Measurements from ENCODE around the gene POLR2A.

DNA sequence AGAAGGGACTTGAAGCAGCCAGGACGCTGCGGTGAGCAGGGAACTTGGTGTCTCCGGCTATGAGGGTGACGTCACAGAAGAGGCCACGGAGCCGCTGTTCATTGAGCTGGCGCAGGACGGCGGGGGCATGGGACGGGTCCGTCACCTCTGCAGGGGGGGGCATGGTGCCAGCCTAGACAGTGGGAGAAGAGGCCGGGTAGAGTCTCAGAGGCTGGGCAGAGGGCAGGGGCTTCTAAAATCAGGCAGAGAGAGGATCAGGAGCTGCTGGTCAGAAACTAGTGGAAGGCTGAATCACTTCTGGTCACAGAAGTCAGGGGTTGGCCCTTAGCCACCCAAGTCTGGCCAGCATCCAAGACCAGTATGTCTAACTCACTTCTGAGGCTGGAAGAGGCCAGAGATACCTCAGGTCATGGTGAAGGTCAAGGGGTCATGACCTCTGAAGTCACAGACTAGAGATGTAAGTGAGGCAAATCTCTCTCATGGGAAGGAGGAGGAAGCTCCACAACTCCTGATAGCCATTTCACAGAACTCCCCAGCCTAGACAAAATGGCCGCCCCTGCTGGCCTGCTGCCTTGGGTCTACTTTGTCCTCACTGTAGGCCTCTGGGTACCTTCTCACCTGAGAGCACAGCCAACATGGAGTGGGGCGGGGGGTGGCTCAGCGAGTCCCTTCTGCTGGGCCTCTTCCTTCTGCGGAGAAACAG lies 17.4 kb upstream of the POLR2A start:
- TF ChIP-seq POLR2AphosphoS5 (IDR thresholded peaks at IDR 0.05) (peak in 2 of 3 donors; percentile 34 to 42), CTCF (IDR thresholded peaks at IDR 0.05) (no peak), POLR2A (IDR thresholded peaks at IDR 0.05) (no peak)

Measured in breast epithelium (tissue), 3 donors.